ENCODE results near the gene EDN2.

DNA sequence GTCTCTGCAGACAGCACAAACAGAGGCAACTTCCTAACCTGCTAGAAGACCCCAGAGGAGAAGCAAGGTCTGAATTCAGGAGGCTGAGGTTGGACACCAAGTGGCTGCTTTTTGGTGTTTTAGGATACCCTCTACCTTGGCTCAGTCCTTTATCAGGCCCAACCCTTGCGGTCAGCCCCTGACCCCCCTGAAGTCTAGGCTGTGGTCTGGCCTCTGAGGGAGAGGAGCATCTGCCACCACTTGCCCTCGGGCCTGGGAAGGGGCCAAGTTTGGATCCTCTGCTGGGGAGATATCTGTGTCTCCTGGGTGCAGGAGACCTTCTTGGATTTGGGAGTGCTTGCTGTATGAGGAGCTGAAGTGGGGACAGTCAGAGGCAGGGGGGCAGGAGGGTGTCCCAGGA is 21.0 kb downstream of the EDN2 start:
- TF ChIP-seq HOXC10 (CRISPR knock-in tag; IDR thresholded peaks at IDR 0.05) (no peak), ZNF19 (tag by site-specific recombination; IDR thresholded peaks at IDR 0.05; ENCODE audit: low read depth) (no peak), KLF16 (tag by site-specific recombination; IDR thresholded peaks at IDR 0.05) (no peak), YY1 (tag by site-specific recombination; IDR thresholded peaks at IDR 0.05) (no peak), ZNF211 (tag by site-specific recombination; IDR thresholded peaks at IDR 0.05; ENCODE audit: low read depth) (no peak)
- TF ChIP-seq, protein P1, sequence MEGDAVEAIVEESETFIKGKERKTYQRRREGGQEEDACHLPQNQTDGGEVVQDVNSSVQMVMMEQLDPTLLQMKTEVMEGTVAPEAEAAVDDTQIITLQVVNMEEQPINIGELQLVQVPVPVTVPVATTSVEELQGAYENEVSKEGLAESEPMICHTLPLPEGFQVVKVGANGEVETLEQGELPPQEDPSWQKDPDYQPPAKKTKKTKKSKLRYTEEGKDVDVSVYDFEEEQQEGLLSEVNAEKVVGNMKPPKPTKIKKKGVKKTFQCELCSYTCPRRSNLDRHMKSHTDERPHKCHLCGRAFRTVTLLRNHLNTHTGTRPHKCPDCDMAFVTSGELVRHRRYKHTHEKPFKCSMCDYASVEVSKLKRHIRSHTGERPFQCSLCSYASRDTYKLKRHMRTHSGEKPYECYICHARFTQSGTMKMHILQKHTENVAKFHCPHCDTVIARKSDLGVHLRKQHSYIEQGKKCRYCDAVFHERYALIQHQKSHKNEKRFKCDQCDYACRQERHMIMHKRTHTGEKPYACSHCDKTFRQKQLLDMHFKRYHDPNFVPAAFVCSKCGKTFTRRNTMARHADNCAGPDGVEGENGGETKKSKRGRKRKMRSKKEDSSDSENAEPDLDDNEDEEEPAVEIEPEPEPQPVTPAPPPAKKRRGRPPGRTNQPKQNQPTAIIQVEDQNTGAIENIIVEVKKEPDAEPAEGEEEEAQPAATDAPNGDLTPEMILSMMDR (tag by site-specific recombination; IDR thresholded peaks at IDR 0.05), result no peak

Measured in HEK293 (cell line).